Measurements from ENCODE around the gene PCBP4. TPM values are rescaled to one million over a fixed set of nuclear protein-coding genes. Genes with fewer than 3 reads are reported as not detected.

The PCBP4 gene
- 6.6 TPM for polyA plus RNA-seq (2012; ENCODE audit: missing spikeins)

DNA sequence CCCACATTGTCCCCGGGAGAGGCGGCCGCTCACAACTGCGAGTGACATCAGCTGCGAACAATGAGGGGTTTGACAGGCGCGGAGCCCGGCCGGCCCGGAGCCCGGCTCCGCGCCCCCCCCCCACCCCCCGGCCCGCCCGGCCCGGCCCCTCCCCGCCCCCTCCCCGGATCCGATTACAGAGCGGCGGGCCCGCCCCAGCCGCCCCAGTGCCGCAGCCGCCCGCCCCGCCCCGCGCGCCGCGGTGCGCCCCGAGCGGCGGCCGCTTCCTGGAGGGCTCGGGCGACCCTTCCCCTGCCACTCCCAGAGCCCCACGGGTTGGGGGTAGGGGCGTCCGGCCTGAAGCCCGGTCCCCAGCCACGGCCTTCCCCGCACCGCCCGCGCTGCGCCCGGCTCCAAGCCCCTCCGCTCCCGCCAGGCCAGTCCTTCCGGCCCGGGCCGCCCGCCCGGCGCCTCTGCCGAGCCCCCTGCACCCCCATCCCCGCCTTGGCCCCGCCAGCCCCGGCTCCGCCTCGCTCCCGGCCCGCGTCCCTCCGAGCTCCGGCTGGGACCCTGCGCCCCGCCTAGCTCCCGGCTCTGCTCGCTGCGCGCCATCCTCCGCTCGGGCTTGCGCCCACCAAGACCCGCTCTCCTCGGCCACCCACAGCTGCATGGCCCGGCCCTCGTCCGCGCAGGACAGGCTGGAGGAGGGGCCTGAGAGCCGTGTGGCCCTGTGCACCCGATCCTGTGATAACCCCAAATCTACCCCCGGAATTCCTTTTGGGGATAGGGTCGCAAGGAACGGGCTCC, at the start of gene PCBP4:
Gene PCBP4, minus strand, starts transcription at position 71 of the 786 bp plus-strand sequence. CDS start 6,214 bp downstream, outside the sequence.
- TF ChIP-seq POLR2A (IDR thresholded peaks at IDR 0.05; ENCODE audit: low read depth, low read length), result no peak
- no peak for TF ChIP-seq TAF1 (IDR thresholded peaks at IDR 0.05; ENCODE audit: borderline replicate concordance, low read depth, low read length)
- TF ChIP-seq POLR2AphosphoS5 (IDR thresholded peaks at IDR 0.05; ENCODE audit: low read depth, low read length), result no peak
- no peak for DNase-seq (ENCODE audit: insufficient read length)
- FAIRE-seq, result no peak

DNA sequence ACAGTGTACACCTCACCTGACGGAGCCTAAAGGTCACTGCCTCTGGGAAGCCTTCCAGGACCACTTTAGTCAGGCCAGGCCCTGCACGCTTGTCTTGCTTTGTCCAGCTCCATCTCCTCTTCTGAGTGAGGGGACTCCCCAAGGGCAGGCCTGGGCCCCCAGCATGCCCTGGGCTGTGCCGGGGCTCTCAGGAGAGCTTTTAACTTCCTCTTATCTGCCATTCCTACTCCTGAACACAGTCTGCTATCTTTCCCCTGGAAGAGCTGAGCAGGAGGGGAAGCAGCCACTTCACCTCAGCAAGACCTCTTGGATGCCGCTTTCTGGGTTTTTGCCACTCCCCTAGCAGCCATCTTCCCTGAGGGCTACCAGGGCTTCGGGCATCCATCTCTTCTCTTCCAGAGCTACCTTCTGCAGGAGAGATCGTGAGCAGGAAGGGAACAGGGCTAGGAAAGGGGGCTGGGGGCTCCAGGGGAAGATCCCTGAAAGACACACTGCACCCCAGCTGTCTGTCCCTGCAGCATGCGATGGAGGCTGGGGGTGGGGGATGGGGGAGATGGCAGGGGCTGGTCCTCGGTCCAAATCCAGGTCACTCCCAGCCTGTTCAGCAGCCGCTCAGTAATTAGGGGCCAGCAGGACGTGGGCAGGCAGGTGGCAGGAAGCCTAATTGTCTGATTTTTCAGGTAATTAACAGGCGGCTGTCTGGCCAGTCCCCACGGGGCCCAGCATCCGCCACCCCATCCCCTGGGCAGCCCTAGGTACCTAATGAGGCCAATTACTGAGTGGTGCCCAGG, 48.4 kb upstream of the PCBP4 start:
- TF ChIP-seq TAF1 (IDR thresholded peaks at IDR 0.05; ENCODE audit: borderline replicate concordance, low read depth, low read length) (0 out of 2 replicates have a peak, but pooled peaks have one; percentile 19), POLR2AphosphoS5 (IDR thresholded peaks at IDR 0.05; ENCODE audit: low read depth, low read length) (no peak)
- DNase-seq (ENCODE audit: insufficient read length) (no peak), FAIRE-seq (no peak)

DNA sequence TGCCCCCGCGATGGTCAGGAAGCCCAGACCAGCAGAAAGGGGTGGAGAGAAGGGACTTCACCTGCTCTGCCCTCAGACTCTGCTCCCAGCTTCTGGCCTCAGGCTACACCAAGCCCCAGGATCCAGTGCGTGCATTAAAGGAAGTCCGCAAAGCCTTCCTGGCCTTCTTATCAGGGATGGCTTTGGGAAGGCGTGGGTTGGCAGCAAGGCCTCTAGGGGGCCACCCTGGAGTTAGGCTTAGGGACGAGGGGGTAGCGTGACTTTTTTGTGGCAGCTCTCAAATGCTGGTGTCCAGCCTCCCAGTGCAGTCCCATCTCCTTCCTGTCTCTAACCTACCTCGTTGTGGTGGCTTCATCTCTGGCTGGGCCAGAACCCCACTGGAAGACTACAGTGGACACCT, 47.4 kb upstream of the PCBP4 start:
- TF ChIP-seq TAF1 (IDR thresholded peaks at IDR 0.05; ENCODE audit: borderline replicate concordance, low read depth, low read length) (no peak), POLR2A (IDR thresholded peaks at IDR 0.05; ENCODE audit: low read depth, low read length) (no peak), POLR2AphosphoS5 (IDR thresholded peaks at IDR 0.05; ENCODE audit: low read depth, low read length) (no peak)
- DNase-seq (ENCODE audit: insufficient read length), result no peak
- no peak for FAIRE-seq

DNA sequence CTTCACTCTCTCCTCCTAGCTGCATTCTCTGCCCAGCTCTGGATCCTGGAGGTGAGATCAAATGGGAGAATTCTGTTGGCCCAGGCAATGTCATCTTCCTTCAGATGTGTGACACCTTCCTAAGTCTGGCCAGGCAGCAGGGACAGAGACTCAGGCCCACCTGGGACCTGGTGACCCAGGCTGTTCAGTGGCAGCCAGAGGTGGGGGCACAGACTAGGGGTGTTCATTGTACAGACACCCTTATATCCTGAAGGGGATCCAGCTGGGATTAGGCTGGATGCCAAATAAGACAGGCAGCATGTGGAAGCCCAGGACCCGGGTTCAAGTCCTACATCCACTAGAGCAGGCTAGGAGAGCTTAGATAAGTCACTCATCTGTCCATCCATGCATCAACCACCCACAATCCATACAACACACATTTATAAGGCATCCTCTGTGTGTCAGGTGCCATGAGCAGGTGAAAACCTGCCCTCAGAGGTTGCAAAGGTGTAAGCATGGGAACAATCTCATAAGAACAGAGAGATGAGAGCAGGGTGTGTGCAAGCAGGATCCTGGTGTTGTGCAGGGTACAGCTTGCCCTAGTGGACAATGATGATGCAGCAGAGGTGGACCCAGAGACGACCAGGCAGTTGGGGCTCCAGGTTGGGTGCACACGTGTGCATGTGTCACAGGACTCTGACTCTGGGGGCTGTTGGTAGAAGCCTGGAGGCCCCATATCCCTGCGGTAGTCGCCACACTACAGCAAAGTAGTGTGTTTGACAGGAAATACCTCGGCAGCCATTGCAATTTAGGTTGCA, 46.7 kb upstream of the PCBP4 start:
- no peak for TF ChIP-seq TAF1 (IDR thresholded peaks at IDR 0.05; ENCODE audit: borderline replicate concordance, low read depth, low read length)
- no peak for TF ChIP-seq POLR2A (IDR thresholded peaks at IDR 0.05; ENCODE audit: low read depth, low read length)
- TF ChIP-seq POLR2AphosphoS5 (IDR thresholded peaks at IDR 0.05; ENCODE audit: low read depth, low read length), result no peak
- DNase-seq (ENCODE audit: insufficient read length) (no peak), FAIRE-seq (no peak)

DNA sequence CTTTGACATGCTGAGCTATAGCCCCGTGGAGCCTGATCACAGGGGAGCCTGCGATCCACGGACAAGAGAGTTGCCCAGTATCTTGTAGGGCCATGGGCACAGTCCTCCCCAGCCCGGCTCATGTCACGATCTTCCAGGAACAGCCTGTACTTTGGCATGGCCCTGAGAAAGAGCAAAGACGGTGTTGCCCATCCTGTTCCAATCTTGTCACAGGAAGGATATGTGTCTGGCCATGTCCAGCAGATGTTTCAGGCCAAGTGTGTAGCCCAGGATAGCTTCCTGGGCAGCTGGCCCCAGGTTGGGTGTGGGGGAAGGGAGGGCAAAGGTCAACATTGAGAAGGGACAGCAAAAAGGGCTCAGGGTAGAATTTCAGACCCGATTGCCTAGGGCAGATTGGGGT, 45.4 kb upstream of the PCBP4 start:
- TF ChIP-seq TAF1 (IDR thresholded peaks at IDR 0.05; ENCODE audit: borderline replicate concordance, low read depth, low read length) (no peak), POLR2A (IDR thresholded peaks at IDR 0.05; ENCODE audit: low read depth, low read length) (no peak), POLR2AphosphoS5 (IDR thresholded peaks at IDR 0.05; ENCODE audit: low read depth, low read length) (no peak)
- DNase-seq (ENCODE audit: insufficient read length), result no peak
- FAIRE-seq, result no peak

DNA sequence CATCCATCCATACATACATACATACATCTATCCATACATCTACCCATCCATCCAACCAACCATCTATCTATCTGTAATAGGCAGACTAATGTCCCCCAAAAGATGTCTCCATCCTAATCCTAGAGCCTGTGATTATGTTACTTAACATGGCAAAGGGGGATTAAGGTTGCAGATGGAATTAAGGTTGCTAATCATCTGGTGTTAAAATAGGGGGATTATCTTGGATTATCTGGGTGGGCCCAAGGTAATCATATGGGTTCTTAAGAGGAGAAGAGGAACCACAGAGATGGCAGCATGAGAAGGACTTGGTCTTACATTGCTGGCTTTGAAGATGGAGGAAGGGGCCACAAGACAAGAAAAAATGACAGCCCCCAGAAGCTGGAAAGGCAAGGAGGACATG, 43.2 kb upstream of the PCBP4 start:
- no peak for FAIRE-seq
- TF ChIP-seq TAF1 (IDR thresholded peaks at IDR 0.05; ENCODE audit: borderline replicate concordance, low read depth, low read length) (no peak), POLR2A (IDR thresholded peaks at IDR 0.05; ENCODE audit: low read depth, low read length) (no peak), POLR2AphosphoS5 (IDR thresholded peaks at IDR 0.05; ENCODE audit: low read depth, low read length) (no peak)
- no peak for DNase-seq (ENCODE audit: insufficient read length)

DNA sequence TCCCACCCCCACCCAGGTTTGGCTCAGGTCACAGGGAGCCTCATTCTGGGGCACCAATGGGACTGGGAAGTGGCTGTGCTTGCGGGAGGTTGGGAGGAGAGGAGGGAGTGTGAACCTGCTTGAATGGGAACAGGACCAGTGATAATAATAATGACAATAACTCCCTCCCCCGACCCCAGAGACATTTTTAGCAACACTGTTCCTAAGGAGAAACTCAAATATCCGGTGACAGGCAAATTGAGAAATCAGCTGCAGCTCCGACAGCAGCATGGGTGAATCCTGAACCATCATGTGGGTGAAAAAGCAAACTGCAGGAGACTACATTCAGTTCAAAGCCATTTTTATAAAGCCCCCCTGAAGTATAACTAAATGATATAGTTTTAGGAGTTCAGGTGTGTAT, 40.0 kb upstream of the PCBP4 start:
- TF ChIP-seq POLR2A (IDR thresholded peaks at IDR 0.05; ENCODE audit: low read depth, low read length), result no peak
- no peak for TF ChIP-seq TAF1 (IDR thresholded peaks at IDR 0.05; ENCODE audit: borderline replicate concordance, low read depth, low read length)
- TF ChIP-seq POLR2AphosphoS5 (IDR thresholded peaks at IDR 0.05; ENCODE audit: low read depth, low read length), result no peak
- FAIRE-seq, result no peak
- no peak for DNase-seq (ENCODE audit: insufficient read length)

DNA sequence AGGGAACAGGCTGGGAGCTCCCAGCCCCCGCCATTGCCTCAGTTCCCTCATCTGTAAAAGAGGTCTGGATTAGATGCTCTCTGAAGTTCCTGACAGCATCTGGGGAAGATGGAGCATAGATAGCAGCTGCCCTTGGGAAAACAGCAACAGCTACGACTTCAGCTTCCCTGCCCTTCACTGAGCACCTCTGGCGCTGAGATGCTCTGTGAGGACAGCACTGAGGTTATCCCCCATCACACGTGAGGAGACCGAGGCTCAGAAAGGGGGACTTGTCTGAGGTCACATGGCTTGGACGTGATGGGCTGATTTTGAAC, 39.5 kb upstream of the PCBP4 start:
- TF ChIP-seq POLR2A (IDR thresholded peaks at IDR 0.05; ENCODE audit: low read depth, low read length) (no peak), TAF1 (IDR thresholded peaks at IDR 0.05; ENCODE audit: borderline replicate concordance, low read depth, low read length) (no peak), POLR2AphosphoS5 (IDR thresholded peaks at IDR 0.05; ENCODE audit: low read depth, low read length) (no peak)
- DNase-seq (ENCODE audit: insufficient read length) (no peak), FAIRE-seq (no peak)

DNA sequence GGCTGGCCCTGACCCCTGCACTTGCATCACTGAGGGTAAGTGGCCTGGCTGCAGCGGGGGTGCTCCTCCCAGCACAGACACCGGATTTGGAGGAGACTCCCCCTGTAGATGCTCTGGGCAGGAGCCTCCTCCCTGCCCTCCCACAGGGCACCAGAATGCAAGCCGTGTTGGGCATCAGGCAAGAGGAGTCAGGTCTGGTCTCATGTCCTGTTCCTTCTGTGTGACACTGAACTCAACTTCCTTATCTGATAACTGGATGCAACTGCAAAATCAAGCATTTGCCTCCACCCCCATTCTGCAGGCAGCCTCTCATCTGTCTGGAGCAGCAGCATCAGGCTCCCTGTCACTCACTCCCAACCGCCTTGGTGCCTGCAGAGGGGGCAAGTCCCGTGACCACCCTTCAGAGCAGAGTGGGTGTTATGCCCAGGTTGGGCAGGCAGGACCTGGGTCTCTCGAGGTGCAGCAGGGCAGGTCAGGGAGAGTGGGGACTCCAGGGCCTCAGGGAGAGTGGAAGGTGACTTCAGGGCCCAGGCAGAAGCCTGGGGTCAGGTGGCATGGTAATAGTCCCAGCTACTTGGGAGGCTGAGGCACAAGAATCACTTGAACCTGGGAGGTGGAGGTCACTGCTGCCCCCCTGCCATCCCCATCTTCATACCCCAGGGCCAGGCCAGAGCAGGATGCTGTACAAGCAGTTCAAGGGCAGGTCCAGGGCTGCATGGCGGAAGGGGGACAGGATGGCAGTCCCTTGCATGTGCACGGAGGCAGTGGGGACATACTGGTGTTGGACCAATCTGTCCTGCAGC, 39.0 kb upstream of the PCBP4 start:
- FAIRE-seq (no peak), DNase-seq (ENCODE audit: insufficient read length) (no peak)
- no peak for TF ChIP-seq TAF1 (IDR thresholded peaks at IDR 0.05; ENCODE audit: borderline replicate concordance, low read depth, low read length)
- no peak for TF ChIP-seq POLR2A (IDR thresholded peaks at IDR 0.05; ENCODE audit: low read depth, low read length)
- no peak for TF ChIP-seq POLR2AphosphoS5 (IDR thresholded peaks at IDR 0.05; ENCODE audit: low read depth, low read length)

DNA sequence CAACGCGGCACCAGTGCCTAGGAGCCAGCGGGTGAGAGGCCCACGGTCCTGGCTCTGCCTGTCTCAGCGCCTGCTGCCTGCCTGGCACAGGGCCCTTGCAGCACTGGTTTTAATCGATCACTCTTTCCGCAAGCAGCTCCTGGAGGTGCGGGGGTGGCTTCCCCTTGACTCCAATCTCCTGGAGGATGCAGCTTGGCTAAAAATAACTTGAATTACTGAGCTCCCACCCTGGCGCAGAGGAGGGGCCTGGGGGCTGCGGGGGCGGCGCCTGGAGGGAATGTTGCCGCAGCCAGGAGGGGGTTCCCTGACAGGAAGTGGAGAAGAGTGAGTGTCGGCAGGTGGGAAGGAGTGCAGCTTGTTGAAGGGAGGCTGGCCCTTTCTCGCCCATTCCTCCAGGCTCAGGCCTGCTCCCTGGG, 38.3 kb upstream of the PCBP4 start:
- no peak for FAIRE-seq
- TF ChIP-seq POLR2A (IDR thresholded peaks at IDR 0.05; ENCODE audit: low read depth, low read length) (no peak), POLR2AphosphoS5 (IDR thresholded peaks at IDR 0.05; ENCODE audit: low read depth, low read length) (no peak), TAF1 (IDR thresholded peaks at IDR 0.05; ENCODE audit: borderline replicate concordance, low read depth, low read length) (no peak)
- DNase-seq (ENCODE audit: insufficient read length), result no peak
